DND-41 (cell line): ENCODE measurements around the gene PID1.

ENCODE experiments used
- ATAC-seq: fragments of 200-7000 bp; cut with Tn5 transposase; 3 replicates; pipeline ENCODE4 v1.9.1; 2021; ENCODE audit warnings: low read depth; ENCODE audit not compliant: insufficient read depth
- DNase-seq: peaks from one replicate; pipeline ENCODE4 v3.0.0-alpha.2; 2020
- H2AFZ ChIP-seq: 2 replicates; pipeline ENCODE4 v1.6.0; 2012; ENCODE audit warnings: low read depth, low read length
- H3K27ac ChIP-seq: 2 replicates; pipeline ENCODE4 v1.5.1; 2012; ENCODE audit warnings: low read length, inconsistent platforms
- H3K27me3 ChIP-seq: fragments of 200-600 bp; sonication (generic); 2 replicates; pipeline ENCODE4 v1.6.0; 2012; ENCODE audit warnings: low read length, mild to moderate bottlenecking, inconsistent platforms; ENCODE audit not compliant: insufficient read depth, poor library complexity
- H3K36me3 ChIP-seq: 2 replicates; pipeline ENCODE4 v1.5.1; 2012; ENCODE audit warnings: low read length, inconsistent platforms; ENCODE audit not compliant: insufficient read depth
- H3K4me1 ChIP-seq: 2 replicates; pipeline ENCODE4 v1.5.1; 2012; ENCODE audit warnings: mild to moderate bottlenecking, low read length; ENCODE audit not compliant: insufficient read depth
- H3K4me2 ChIP-seq: 2 replicates; pipeline ENCODE4 v1.6.0; 2012; ENCODE audit warnings: mild to moderate bottlenecking, moderate library complexity, low read length, inconsistent platforms; ENCODE audit not compliant: insufficient read depth
- H3K4me3 ChIP-seq, 2 experiments: fragments of 200-600 bp in 1 of 2; shearing (Covaris generic) in 1 of 2; 2 replicates each; pipeline ENCODE4 v1.5.1; 2012 to 2016; ENCODE audit warnings: inconsistent platforms in 2 of 2, low read length in 2 of 2, mild to moderate bottlenecking in 2 of 2, low read depth in 1 of 2, moderate library complexity in 1 of 2
- H3K79me2 ChIP-seq: 2 replicates; pipeline ENCODE4 v1.6.0; 2012; ENCODE audit warnings: low read length, inconsistent platforms; ENCODE audit not compliant: insufficient read depth
- H3K9ac ChIP-seq: 2 replicates; pipeline ENCODE4 v1.6.0; 2012; ENCODE audit warnings: low read depth, mild to moderate bottlenecking, inconsistent platforms, low read length, moderate library complexity
- H3K9me3 ChIP-seq: 2 replicates; pipeline ENCODE4 v1.5.1; 2012; ENCODE audit warnings: low read length, moderate library complexity, mild to moderate bottlenecking, inconsistent platforms; ENCODE audit not compliant: insufficient read depth, severe bottlenecking
- H4K20me1 ChIP-seq: 2 replicates; pipeline ENCODE4 v1.6.0; 2012; ENCODE audit warnings: low read length; ENCODE audit not compliant: insufficient read depth
- EZH2 ChIP-seq: IDR thresholded peaks from 3 replicates; pipeline ENCODE4 v1.6.1; 2012; ENCODE audit warnings: borderline replicate concordance, low read depth, mild to moderate bottlenecking, moderate library complexity, low read length, inconsistent platforms; ENCODE audit not compliant: severe bottlenecking
- TF ChIP-seq, protein P1 (sequence below): IDR thresholded peaks from 2 replicates; pipeline ENCODE4 v1.5.1; 2012; ENCODE audit warnings: borderline replicate concordance, low read length, moderate library complexity, mild to moderate bottlenecking; ENCODE audit not compliant: poor library complexity, severe bottlenecking; ENCODE audit errors: extremely low read depth

PID1 gene

DNA sequence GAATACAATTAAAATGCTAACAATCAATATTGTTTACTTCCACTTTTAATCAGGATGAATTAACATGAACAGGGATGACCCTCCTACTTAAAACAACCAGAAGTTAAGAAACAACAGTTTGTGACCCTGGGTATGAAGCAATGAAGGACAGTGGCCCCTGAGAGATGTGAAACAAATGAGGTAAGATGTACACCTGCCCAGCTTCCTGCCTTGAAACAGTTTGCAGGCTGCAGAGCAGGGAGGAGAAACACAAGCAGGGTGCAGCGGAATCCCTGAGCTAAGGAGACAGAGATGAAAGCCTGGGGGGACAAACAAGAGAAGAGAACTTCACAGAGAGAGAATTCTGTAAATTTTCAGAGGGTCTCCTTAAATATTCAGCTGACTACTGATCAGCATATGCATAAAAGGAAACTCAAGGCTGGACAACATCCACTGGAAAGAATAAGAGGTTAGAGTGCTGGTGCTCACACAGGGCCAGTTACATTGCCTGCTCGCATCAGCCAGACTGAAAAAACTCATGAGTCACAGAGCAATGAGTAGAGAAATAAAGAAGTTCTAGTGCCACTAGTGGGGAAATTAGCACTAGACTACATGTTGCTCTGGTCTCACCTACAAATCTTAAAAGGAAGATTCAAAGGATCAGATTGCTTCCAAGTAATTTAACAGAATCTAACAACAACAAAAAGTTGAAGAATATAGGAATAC lies 106.4 kb downstream of the PID1 start:
- H4K20me1 ChIP-seq = no peaks in the 10 kb centered on the region
- H3K79me2 ChIP-seq = no peaks in the 10 kb centered on the region
- H3K4me2 ChIP-seq = no peak overlapping the region
- H3K4me1 ChIP-seq = no peaks in the 10 kb centered on the region
- TF ChIP-seq, protein P1, sequence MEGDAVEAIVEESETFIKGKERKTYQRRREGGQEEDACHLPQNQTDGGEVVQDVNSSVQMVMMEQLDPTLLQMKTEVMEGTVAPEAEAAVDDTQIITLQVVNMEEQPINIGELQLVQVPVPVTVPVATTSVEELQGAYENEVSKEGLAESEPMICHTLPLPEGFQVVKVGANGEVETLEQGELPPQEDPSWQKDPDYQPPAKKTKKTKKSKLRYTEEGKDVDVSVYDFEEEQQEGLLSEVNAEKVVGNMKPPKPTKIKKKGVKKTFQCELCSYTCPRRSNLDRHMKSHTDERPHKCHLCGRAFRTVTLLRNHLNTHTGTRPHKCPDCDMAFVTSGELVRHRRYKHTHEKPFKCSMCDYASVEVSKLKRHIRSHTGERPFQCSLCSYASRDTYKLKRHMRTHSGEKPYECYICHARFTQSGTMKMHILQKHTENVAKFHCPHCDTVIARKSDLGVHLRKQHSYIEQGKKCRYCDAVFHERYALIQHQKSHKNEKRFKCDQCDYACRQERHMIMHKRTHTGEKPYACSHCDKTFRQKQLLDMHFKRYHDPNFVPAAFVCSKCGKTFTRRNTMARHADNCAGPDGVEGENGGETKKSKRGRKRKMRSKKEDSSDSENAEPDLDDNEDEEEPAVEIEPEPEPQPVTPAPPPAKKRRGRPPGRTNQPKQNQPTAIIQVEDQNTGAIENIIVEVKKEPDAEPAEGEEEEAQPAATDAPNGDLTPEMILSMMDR = no peak
- no peaks in the 10 kb centered on the region for H3K9me3 ChIP-seq
- H3K36me3 ChIP-seq = no peaks in the 10 kb centered on the region
- H2AFZ ChIP-seq = no peak overlapping the region
- H3K4me3 ChIP-seq = no peak overlapping the region
- ATAC-seq (no peak), DNase-seq (no peak)
- no peak overlapping the region for H3K9ac ChIP-seq
- no peaks in the 10 kb centered on the region for H3K27me3 ChIP-seq
- H3K27ac ChIP-seq = no peak overlapping the region

DNA sequence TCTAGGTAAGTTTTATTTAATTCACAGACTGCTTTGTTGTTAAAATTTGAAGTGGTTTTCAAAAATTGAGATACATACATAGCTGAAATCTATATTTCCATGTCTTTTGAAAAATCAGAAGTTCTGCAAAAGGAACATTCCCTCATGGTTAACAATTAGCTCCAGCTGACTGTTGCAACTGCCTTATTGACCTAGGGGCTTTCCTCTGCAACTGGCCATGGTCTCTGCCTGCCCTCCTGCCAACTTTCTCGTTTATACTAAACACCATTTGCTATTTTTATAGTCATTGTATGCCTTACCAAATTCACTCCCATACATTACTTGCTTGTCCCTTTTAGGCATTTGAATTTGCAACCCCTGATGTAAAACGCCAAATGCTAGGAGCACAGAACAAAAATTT lies 107.2 kb downstream of the PID1 start:
- no peak overlapping the region for H3K4me3 ChIP-seq
- no peak overlapping the region for H3K9ac ChIP-seq
- no peak overlapping the region for H3K27ac ChIP-seq
- no peak overlapping the region for H2AFZ ChIP-seq
- no peak for DNase-seq
- TF ChIP-seq, protein P1 = no peak
- no peak for TF ChIP-seq EZH2
- no peaks in the 10 kb centered on the region for H3K4me1 ChIP-seq
- H4K20me1 ChIP-seq = no peaks in the 10 kb centered on the region
- H3K79me2 ChIP-seq = no peaks in the 10 kb centered on the region
- no peaks in the 10 kb centered on the region for H3K9me3 ChIP-seq
- no peak overlapping the region for H3K4me2 ChIP-seq
- ATAC-seq = no peak
- H3K36me3 ChIP-seq = no peaks in the 10 kb centered on the region
- no peaks in the 10 kb centered on the region for H3K27me3 ChIP-seq

DNA sequence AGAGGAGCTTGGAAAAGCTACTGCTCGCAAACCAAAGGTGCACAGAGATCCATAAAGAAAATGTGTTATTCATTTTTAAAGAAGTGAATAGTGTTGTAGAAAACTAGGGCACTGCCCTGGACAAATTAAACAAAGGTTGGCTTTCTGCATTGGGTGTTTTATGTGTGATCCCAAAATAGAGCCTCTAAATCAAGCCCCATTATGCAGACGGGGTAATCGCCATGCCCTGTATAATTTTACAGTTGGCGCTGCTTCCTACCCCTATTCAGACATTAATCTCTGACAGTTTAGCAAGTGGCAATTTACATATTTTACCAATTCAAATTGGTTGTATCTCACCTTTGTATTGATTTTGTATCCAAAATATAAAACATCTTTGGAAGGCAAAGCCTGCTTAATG lies 109.1 kb downstream of the PID1 start:
- Histone ChIP-seq H3K27ac (no peak overlapping the region), H3K4me1 (no peaks in the 10 kb centered on the region), H4K20me1 (no peaks in the 10 kb centered on the region), H3K9ac (no peak overlapping the region), H3K36me3 (no peaks in the 10 kb centered on the region), H3K4me3 (no peak overlapping the region), H3K79me2 (no peaks in the 10 kb centered on the region), H3K4me2 (no peak overlapping the region), H3K27me3 (no peaks in the 10 kb centered on the region), H2AFZ (no peak overlapping the region), H3K9me3 (no peaks in the 10 kb centered on the region)
- no peak for TF ChIP-seq EZH2
- TF ChIP-seq, protein P1 = no peak
- DNase-seq = no peak
- no peak for ATAC-seq

DNA sequence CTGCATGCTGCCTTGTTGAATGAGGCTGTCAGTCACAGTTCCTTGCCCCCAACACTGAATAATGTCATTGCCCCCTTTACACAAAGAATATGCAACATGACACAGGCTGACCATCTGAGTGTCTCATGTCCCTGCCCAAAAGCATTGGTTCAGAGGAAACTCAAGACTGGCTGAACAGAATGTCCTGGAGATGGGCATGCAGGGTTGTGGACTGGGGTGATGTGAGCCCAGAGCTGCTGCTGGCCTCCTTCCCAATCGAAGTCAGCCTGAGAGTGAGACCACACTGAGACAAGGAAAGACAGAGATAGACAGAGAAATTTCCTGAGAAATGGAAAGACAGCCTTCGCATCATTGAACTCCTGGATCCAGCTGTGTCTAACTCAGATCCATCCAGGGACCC lies 110.1 kb downstream of the PID1 start:
- Histone ChIP-seq H3K27ac (no peak overlapping the region), H3K27me3 (no peaks in the 10 kb centered on the region), H3K79me2 (no peaks in the 10 kb centered on the region), H4K20me1 (no peaks in the 10 kb centered on the region), H3K36me3 (no peaks in the 10 kb centered on the region), H2AFZ (no peak overlapping the region), H3K9ac (no peak overlapping the region), H3K4me2 (no peak overlapping the region), H3K9me3 (no peaks in the 10 kb centered on the region), H3K4me1 (no peaks in the 10 kb centered on the region), H3K4me3 (no peak overlapping the region)
- ATAC-seq = no peak
- no peak for DNase-seq
- no peak for TF ChIP-seq EZH2
- TF ChIP-seq, protein P1 = no peak
